HG03139 (cell line): Measurements from ENCODE around the gene DPAGT1.

Source experiments
- ATAC-seq: cut with Tn5 transposase; IDR thresholded peaks from one replicate; pipeline ENCODE4 v1.9.1; 2021; ENCODE audit not compliant: unreplicated experiment

Gene DPAGT1

DNA sequence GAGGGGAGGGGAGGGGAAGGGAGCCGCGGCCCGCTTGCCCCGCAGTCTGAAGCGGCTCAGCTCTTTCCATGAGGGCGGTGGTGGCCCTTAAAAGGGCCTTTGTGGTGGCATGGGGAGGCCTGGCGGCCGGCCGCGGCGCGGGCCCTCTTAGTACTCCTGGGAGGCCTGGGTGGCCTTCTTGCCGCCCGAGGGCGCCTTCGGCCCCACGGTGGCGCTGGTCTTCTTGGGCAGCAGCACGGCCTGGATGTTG lies 6.9 kb downstream of the DPAGT1 start:
- ATAC-seq, result peak; percentile 26

GRCh38 chr11:119093942-119094815 lies 7.5 kb downstream of the DPAGT1 start:
- ATAC-seq, result peak; percentile 6

DNA sequence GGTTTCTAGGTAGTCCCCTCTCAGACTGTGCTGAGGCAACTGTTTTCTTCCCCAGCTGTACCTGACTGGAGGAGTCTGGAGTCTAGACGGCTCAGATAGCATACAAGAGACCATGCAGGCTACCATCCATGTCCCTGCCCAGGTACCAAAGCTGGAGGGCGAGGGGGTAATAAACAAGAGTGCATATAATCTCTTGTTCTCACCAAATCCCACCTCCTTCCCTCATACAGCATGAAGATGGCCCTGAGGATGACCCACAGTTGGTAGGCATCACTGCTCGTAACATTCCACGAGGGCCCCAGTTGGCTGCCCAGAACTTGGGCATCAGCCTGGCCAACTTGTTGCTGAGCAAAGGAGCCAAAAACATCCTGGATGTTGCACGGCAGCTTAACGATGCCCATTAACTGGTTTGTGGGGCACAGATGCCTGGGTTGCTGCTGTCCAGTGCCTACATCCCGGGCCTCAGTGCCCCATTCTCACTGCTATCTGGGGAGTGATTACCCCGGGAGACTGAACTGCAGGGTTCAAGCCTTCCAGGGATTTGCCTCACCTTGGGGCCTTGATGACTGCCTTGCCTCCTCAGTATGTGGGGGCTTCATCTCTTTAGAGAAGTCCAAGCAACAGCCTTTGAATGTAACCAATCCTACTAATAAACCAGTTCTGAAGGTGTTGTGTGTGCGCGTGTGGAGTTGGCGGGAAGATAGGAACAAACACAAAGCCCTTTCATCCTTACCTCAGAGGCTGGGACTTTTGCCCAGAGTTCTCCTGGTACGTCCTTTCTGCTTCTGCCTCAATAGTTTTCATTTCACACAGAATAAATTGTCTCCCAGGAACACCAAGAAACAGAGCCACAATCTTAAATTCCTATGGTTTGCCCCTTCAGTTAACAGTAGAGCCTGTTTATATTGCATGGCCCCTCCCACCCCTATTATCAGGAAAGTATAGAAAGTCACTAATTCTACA lies 8.5 kb downstream of the DPAGT1 start:
- ATAC-seq, result no peak

GRCh38 chr11:119091966-119092879 lies 9.4 kb downstream of the DPAGT1 start:
- ATAC-seq, result no peak

GRCh38 chr11:119091178-119091577 lies 10.5 kb downstream of the DPAGT1 start:
- ATAC-seq, result no peak

DNA sequence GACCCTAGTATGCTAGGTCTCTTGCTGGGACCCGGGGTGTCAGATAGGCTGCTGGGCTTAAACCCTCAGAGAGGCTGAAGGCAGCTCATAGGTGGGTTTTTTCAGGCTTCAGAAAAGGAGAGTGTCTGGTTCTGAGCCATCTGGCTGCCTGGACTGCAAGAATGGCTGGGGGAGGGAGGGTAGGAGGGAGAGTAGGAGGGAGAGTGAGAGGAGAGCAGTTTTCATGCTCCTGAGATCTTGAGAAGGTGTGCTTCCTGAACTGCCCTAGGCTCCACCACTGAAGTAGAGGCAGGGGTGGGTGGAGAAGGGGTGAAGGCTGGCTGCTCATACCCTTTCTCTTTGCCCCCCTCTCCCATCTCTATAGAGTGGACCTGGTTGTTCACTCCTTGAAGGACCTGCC lies 12.3 kb downstream of the DPAGT1 start:
- ATAC-seq, result no peak

GRCh38 chr11:119088406-119088805 lies 13.2 kb downstream of the DPAGT1 start:
- ATAC-seq, result no peak

DNA sequence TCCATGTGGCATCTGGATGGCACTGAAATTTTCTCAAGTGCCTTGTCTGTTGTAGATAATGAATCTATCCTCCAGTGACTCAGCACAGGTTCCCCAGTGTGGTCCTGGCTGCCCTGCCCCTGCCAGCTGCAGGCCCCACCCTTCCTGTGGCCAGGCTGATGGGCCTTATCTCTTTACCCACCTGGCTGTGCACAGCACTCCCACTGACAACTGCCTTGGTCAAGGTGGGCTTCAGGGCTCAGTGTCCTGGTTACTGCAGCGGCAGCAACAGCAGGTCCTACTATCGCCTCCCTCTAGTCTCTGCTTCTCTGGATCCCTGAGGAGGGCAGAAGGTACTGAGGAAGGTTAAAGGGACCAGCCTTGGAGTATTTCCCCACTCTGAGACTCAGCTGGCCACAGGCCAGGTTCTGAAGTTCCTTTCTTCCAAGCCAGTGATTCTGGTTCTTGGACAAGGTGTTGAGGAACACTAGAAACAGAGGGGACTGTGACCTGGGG lies 13.9 kb downstream of the DPAGT1 start:
- no peak for ATAC-seq

DNA sequence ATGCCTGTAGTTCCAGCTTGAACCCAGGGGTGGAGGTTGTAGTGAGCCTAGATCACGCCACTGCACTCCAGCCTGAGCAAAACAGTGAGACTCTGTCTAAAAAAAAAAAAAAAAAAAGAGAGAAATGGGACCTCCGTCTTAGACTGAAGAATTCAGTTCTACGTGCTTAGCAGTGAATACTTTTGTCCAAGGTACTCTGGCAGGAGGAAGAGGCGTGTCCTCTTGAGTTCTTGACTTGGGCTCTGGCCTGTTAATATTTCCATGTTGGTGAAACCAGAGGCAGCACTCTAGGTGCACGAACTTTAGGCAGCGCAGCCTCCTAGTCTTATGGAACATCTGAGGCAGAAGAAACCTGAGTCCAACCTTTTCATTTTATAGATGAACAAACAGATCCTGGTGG lies 14.5 kb downstream of the DPAGT1 start:
- no peak for ATAC-seq

- peak; percentile 16 for ATAC-seq
Observed at GRCh38 chr11:119085437-119085847, 16.2 kb downstream of the DPAGT1 start.

DNA sequence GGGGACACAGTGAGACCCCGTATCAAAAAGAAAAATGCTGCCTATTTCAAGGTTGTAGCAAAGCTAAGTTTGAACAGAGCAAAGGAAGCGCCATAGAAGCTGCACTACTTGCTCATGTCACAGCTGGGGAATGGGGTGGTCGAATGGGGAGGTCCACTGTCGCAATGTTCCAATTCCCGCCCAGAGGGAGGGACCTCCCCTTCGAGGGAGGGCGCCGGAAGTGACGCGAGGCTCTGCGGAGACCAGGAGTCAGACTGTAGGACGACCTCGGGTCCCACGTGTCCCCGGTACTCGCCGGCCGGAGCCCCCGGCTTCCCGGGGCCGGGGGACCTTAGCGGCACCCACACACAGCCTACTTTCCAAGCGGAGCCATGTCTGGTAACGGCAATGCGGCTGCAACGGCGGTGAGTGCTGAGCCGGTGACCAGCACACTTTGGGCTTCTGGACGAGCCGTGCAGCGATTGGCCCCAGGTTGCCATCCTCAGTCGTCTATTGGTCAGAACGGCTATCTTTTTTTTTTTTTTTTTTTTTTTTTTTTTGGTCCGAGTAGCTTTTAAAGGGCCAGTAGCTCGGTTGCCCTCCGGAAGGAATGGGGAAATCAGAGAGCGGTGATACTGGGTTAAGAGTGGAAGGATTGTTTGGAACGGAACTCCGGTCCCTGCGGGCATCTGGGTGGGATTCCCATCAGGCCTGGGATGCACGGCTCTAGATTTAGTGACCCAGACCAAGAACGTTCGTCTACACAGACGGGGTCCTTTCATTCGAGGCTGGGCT lies 16.8 kb downstream of the DPAGT1 start, which contains the start of gene HMBS:
HMBS (plus strand) TSS at position 219 of the 774 bp plus-strand sequence; CDS start at position 372, 153 bp downstream.
- peak; percentile 74 for ATAC-seq

GRCh38 chr11:119081682-119082260 lies 19.9 kb downstream of the DPAGT1 start:
- no peak for ATAC-seq

DNA sequence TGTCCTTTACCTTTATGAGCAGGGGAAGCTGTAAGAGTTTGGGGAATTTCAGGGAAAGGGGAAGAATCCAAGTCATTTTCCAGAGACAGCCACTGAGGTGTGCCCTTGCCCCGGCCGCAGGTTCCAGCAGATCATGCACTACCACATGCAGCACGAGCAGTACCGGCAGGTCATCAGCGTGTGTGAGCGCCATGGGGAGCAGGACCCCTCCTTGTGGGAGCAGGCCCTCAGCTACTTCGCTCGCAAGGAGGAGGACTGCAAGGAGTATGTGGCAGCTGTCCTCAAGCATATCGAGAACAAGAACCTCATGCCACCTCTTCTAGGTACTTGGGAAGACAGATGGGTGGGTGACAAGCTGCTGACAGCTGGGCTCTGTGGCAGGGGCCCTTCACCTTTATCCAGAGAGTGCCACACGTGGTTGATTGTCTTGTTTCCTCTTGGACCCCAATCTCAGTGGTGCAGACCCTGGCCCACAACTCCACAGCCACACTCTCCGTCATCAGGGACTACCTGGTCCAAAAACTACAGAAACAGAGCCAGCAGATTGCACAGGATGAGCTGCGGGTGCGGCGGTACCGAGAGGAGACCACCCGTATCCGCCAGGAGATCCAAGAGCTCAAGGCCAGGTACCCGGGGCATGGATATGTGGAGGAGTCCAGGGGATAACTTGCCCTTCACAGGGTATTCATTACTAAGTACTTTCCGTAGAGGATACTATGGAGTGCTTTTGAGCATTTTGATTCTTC lies 22.8 kb downstream of the DPAGT1 start:
- no peak for ATAC-seq

GRCh38 chr11:119077839-119078238 lies 23.8 kb downstream of the DPAGT1 start:
- no peak for ATAC-seq

DNA sequence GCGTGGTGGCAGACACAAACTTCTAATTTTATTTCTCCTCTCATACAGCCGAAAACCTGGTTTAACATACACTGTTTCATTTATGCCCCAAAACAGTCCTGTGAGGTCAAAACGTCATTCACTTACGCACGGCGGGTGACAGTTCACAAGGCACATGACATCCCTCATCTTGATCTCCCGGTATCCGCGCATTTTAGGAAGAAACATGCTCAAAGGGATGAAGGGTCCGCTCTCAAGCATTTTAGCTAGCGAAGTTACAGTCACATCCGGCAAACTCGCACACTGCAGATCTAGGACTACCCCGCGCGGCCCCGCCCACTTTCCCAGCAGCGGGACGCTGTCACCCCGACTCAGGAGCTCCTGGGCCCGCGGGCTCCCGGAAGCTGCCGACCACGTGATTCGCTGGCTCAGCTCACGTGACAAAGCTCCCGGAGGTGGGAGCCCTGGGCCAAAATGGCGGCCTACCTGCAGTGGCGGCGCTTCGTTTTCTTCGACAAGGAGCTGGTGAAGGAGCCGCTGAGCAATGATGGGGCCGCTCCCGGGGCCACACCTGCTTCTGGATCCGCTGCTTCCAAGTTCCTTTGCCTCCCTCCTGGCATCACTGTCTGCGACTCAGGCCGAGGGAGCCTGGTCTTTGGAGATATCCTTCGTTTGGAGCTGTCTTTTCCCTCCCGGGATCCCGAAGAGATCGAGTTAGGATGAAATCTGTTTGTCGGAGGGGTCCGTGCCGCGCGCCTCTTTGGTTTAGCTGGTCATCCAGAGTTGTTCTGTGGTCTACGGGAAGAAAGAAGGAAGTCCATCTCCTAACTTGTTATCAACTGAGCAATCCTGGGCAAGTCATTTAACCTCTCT lies 34.1 kb downstream of the DPAGT1 start, which contains the start of gene VPS11:
VPS11 (plus strand) TSS at position 448 of the 852 bp plus-strand sequence; CDS start at position 454, 6 bp downstream.
- ATAC-seq, result peak; percentile 87

GRCh38 chr11:119065369-119065768 lies 36.3 kb downstream of the DPAGT1 start:
- no peak for ATAC-seq

- ATAC-seq, result no peak
Observed at GRCh38 chr11:119062779-119063178, 38.9 kb downstream of the DPAGT1 start.

- ATAC-seq, result no peak
Observed at GRCh38 chr11:119061256-119061655, 40.4 kb downstream of the DPAGT1 start.
